HL-60 (cell line): ENCODE data around the gene GPR34.

ENCODE experiments used
- CTCF ChIP-seq: IDR thresholded peaks from one replicate; pipeline ENCODE4 v1.5.1; 2011; ENCODE audit warnings: low read length, control low read depth, inconsistent platforms; ENCODE audit not compliant: insufficient read depth
- GABPA ChIP-seq: IDR thresholded peaks from 2 replicates; pipeline ENCODE4 v1.6.1; 2012; ENCODE audit warnings: low read depth
- SPI1 ChIP-seq: IDR thresholded peaks from 2 replicates; pipeline ENCODE4 v1.6.1; 2012; ENCODE audit warnings: low read depth, mild to moderate bottlenecking, borderline replicate concordance

DNA sequence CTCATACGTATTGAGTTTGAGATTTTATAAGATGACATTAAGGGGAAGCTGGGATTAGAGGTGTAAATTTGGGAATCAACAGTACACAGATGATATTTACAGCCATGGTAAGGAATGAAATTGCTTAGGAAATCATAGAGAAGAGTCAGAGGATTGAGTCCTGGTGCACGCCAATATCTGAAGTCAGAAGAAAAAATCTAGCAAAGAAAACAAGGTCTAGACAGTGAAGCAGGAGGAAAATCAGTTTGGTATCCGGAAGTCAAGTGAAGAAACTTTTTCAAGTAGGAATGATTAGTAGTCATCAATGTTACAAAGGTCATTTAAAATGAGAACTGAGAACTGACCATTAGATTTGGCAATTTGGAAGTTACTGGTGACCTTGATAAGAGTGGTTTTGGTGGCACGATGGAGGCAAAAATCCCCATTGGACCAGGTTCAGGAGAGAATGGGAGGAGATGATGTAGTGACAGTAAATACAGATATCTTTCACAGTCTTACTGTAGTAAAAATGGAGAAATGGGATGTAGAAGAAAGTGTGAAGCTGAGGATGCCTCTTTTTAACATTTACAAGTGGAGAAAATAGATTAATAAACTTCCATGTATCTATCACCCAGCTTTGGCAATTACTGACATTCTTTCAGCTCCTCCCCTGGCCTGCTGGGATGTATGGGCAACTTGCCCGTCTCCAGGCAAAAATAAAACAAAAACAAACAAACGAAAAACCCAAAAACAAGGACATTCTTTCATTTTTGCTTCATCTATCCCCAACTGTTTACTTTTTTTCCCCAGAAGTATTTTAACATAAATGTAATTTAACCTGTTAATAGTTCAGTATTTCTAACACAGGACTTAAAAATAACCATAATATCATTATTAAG is 11.4 kb upstream of the GPR34 start:
- TF ChIP-seq CTCF (no peak), GABPA (no peak), SPI1 (no peak)
